ENCODE results near the gene ATG4D. TPM values are rescaled to one million over a fixed set of nuclear protein-coding genes. Genes with fewer than 3 reads are reported as not detected.

Gene ATG4D
- total RNA-seq, 6 donors from 2014 or later, result 18.1 to 49.2 (median 27.7) TPM

- peak; percentile 94 to 98 for ATAC-seq (ENCODE audit: low FRiP score in 2 of 2)
- no peaks in the 10 kb centered on the region for H3K27me3 ChIP-seq
- no peaks in the 10 kb centered on the region for H3K36me3 ChIP-seq
- 0 to 1% methylated on average over 17 to 60 of the region's 76 CpGs for WGBS, 2 donors
- peak overlapping the region; percentile 72 to 99 (median 98) for H3K4me3 ChIP-seq
- TF ChIP-seq, protein P1, sequence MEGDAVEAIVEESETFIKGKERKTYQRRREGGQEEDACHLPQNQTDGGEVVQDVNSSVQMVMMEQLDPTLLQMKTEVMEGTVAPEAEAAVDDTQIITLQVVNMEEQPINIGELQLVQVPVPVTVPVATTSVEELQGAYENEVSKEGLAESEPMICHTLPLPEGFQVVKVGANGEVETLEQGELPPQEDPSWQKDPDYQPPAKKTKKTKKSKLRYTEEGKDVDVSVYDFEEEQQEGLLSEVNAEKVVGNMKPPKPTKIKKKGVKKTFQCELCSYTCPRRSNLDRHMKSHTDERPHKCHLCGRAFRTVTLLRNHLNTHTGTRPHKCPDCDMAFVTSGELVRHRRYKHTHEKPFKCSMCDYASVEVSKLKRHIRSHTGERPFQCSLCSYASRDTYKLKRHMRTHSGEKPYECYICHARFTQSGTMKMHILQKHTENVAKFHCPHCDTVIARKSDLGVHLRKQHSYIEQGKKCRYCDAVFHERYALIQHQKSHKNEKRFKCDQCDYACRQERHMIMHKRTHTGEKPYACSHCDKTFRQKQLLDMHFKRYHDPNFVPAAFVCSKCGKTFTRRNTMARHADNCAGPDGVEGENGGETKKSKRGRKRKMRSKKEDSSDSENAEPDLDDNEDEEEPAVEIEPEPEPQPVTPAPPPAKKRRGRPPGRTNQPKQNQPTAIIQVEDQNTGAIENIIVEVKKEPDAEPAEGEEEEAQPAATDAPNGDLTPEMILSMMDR (IDR thresholded peaks at IDR 0.05), result peak in 1 of 6 experiments; percentile 15
- peak in 3 of 4 donors; percentile 31 to 70 (median 70) for TF ChIP-seq POLR2A (IDR thresholded peaks at IDR 0.05)
- peak; percentile 48 to 73 for TF ChIP-seq POLR2AphosphoS5 (IDR thresholded peaks at IDR 0.05)
- no peak for TF ChIP-seq EP300 (IDR thresholded peaks at IDR 0.05)
- DNase-seq, result peak; percentile 88 to 98
- peaks cover 30 to 46% (median 43%) of the 10 kb centered on the region in 4 donors for H3K4me1 ChIP-seq
- H3K9me3 ChIP-seq, result no peaks in the 10 kb centered on the region
- H3K27ac ChIP-seq, result peak overlapping the region; percentile 90 to 98 (median 95)
Measured at GRCh38 chr19:10602330-10603083, 58.8 kb downstream of the ATG4D start.

Small RNAs within 50 kb of the gene (small RNA-seq; reads per million reads assigned to genes)
- gene MIR1238, result 0 to 1.3 (median 0) reads per million in 4 donors
- 0 reads per million in 4 donors for gene RNU7-140P

Other genes starting within 250 kb of the ATG4D start
- gene ZGLP1, start 234.1 kb upstream of the ATG4D start, total RNA-seq, result 10 to 100 TPM in 1 of 6 donors, 1 to 10 TPM in 5; 1.8 to 21.6 (median 5.4) TPM
- gene FDX2, start 227.9 kb upstream of the ATG4D start, total RNA-seq, result 10 to 100 TPM; 16.6 to 27.5 (median 26.0) TPM
- gene RAVER1, start 210.4 kb upstream of the ATG4D start, total RNA-seq, result 10 to 100 TPM; 17.8 to 49.9 (median 37.2) TPM
- 10 to 100 TPM; 12.7 to 53.9 (median 20.5) TPM for gene ICAM3, start 204.3 kb upstream of the ATG4D start, total RNA-seq
- 100 to 1,000 TPM in 5 of 6 donors, 10 to 100 TPM in 1; 91.5 to 569 (median 152) TPM for gene TYK2, start 163.3 kb upstream of the ATG4D start, total RNA-seq
- 100 to 1,000 TPM; 104 to 388 (median 169) TPM for gene CDC37, start 140.4 kb upstream of the ATG4D start, total RNA-seq
- 10 to 100 TPM; 22.8 to 38.2 (median 31.2) TPM for gene PDE4A, start 123.4 kb upstream of the ATG4D start, total RNA-seq
- gene KEAP1, start 40.5 kb upstream of the ATG4D start, total RNA-seq, result 10 to 100 TPM; 34.6 to 85.1 (median 60.7) TPM
- gene S1PR5, start 26.5 kb upstream of the ATG4D start, total RNA-seq, result 1 to 10 TPM in 4 of 6 donors, under 1 TPM in 2; 0.49 to 2.7 (median 1.8) TPM
- 10 to 100 TPM; 13.1 to 74.4 (median 24.5) TPM for gene KRI1, start 22.1 kb downstream of the ATG4D start, total RNA-seq
- gene CDKN2D, start 25.1 kb downstream of the ATG4D start, total RNA-seq, result 10 to 100 TPM in 5 of 6 donors, 1 to 10 TPM in 1; 2.1 to 21.3 (median 15.9) TPM
- 10 to 100 TPM; 35.1 to 63.1 (median 45.7) TPM for gene AP1M2, start 43.4 kb downstream of the ATG4D start, total RNA-seq
- 100 to 1,000 TPM; 117 to 333 (median 197) TPM for gene SLC44A2, start 81.6 kb downstream of the ATG4D start, total RNA-seq
- 100 to 1,000 TPM; 121 to 193 (median 169) TPM for gene ILF3, start 110.4 kb downstream of the ATG4D start, total RNA-seq
- 10 to 100 TPM; 11.0 to 85.9 (median 32.5) TPM for gene QTRT1, start 157.5 kb downstream of the ATG4D start, total RNA-seq
- 100 to 1,000 TPM; 238 to 744 (median 318) TPM for gene DNM2, start 174.2 kb downstream of the ATG4D start, total RNA-seq

Data from upper lobe of left lung (tissue), 6 donors.